NCI-H1105 treated with DMSO at 0.1 percent for 48 hours (cell line): ENCODE data around the gene CLHC1.
"Not testable (repeated sequence)": the region's sequence is repeated elsewhere in the genome, so short reads cannot be mapped to it uniquely, and the experiment has no call there.

Experiments
- DNase-seq: peaks from one replicate; lab custom pipeline; 2025; lab: John Stamatoyannopoulos, UW

Gene CLHC1

GRCh38 chr2:55135491-55135890 lies 96.6 kb downstream of the CLHC1 start:
- DNase-seq = no peak

GRCh38 chr2:55134316-55134706 lies 97.8 kb downstream of the CLHC1 start:
- DNase-seq = no peak

- DNase-seq = no peak
Observed at GRCh38 chr2:55133467-55134315, 98.4 kb downstream of the CLHC1 start.

- DNase-seq = no peak
Observed at GRCh38 chr2:55130849-55131248, 101.2 kb downstream of the CLHC1 start.

GRCh38 chr2:55126643-55127042 lies 105.5 kb downstream of the CLHC1 start:
- DNase-seq = not testable (repeated sequence)
